GM23338 (cell line): ENCODE results near the gene TRDN. TPM values are rescaled to one million over a fixed set of nuclear protein-coding genes. Genes with fewer than 3 reads are reported as not detected.

Source experiments
- ATAC-seq: fragments of 200-7000 bp; cut with Tn5 transposase; 3 replicates; pipeline ENCODE4 v1.9.1; 2020
- DNase-seq: peaks from one replicate; pipeline ENCODE4 v3.0.0-alpha.2; 2015; ENCODE audit warnings: low spot score
- H2AFZ ChIP-seq: fragments of 200-600 bp; sonication (generic); 2 replicates; pipeline ENCODE4 v1.8.0; 2016; ENCODE audit warnings: antibody characterized with exemption, mild to moderate bottlenecking, moderate library complexity
- H3F3A ChIP-seq: fragments of 200-600 bp; sonication (generic); replicated peaks from 2 replicates; pipeline ENCODE4 v1.8.0; 2017; ENCODE audit warnings: antibody characterized with exemption, mixed run types, low read depth
- H3K27ac ChIP-seq: fragments of 200-600 bp; sonication (generic); 2 replicates; pipeline ENCODE4 v1.6.1; 2016; ENCODE audit warnings: low read depth
- H3K27me3 ChIP-seq: fragments of 200-600 bp; sonication (generic); 2 replicates; pipeline ENCODE4 v1.8.0; 2016; ENCODE audit warnings: mild to moderate bottlenecking, mixed run types, moderate library complexity; ENCODE audit not compliant: insufficient read depth
- H3K36me3 ChIP-seq: fragments of 200-600 bp; sonication (generic); 2 replicates; pipeline ENCODE4 v1.8.0; 2016; ENCODE audit warnings: mild to moderate bottlenecking; ENCODE audit not compliant: insufficient read depth
- H3K4me1 ChIP-seq: fragments of 200-600 bp; sonication (generic); 2 replicates; pipeline ENCODE4 v1.8.0; 2016; ENCODE audit warnings: mild to moderate bottlenecking, moderate library complexity; ENCODE audit not compliant: insufficient read depth
- H3K4me2 ChIP-seq: fragments of 200-600 bp; sonication (generic); 2 replicates; pipeline ENCODE4 v1.7.1; 2017; ENCODE audit warnings: mixed run types
- H3K4me3 ChIP-seq: fragments of 200-600 bp; sonication (generic); 2 replicates; pipeline ENCODE4 v1.6.1; 2016; ENCODE audit warnings: mixed run types
- H3K79me2 ChIP-seq: fragments of 200-600 bp; sonication (generic); replicated peaks from 2 replicates; pipeline ENCODE4 v1.8.0; 2017; ENCODE audit warnings: mild to moderate bottlenecking; ENCODE audit not compliant: insufficient read depth
- H3K9me2 ChIP-seq: fragments of 200-600 bp; sonication (generic); 2 replicates; pipeline ENCODE4 v1.8.0; 2017; ENCODE audit not compliant: insufficient read depth
- H4K20me1 ChIP-seq: fragments of 200-600 bp; sonication (generic); replicated peaks from 2 replicates; pipeline ENCODE4 v1.8.0; 2017; ENCODE audit warnings: mild to moderate bottlenecking; ENCODE audit not compliant: insufficient read depth
- H3K27ac Mint-ChIP-seq: 2 replicates; pipeline ENCODE4 v1.8.0; 2020; ENCODE audit warnings: inconsistent platforms, mild to moderate bottlenecking, moderate library complexity, mixed read lengths
- H3K27me3 Mint-ChIP-seq: 3 replicates; pipeline ENCODE4 v1.8.0; 2022; ENCODE audit warnings: low read depth, mild to moderate bottlenecking, moderate library complexity, mixed read lengths, inconsistent platforms; ENCODE audit not compliant: insufficient read depth, poor library complexity
- H3K36me3 Mint-ChIP-seq: 3 replicates; pipeline ENCODE4 v1.8.0; 2021; ENCODE audit warnings: low read depth, mild to moderate bottlenecking, inconsistent platforms, moderate library complexity, mixed read lengths
- H3K4me1 Mint-ChIP-seq: 3 replicates; pipeline ENCODE4 v1.8.0; 2020; ENCODE audit warnings: mild to moderate bottlenecking, inconsistent platforms, mixed read lengths
- H3K4me3 Mint-ChIP-seq: 3 replicates; pipeline ENCODE4 v1.8.0; 2021; ENCODE audit warnings: moderate library complexity, mild to moderate bottlenecking, inconsistent platforms, mixed read lengths
- H3K9me3 Mint-ChIP-seq: 3 replicates; pipeline ENCODE4 v1.8.0; 2020; ENCODE audit warnings: moderate library complexity, mild to moderate bottlenecking, inconsistent platforms, mixed read lengths
- CREB1 ChIP-seq: fragments of 250-450 bp; sonication (Bioruptor Pico); IDR thresholded peaks from 2 replicates; pipeline ENCODE4 v1.5.0; 2020; ENCODE audit warnings: low read depth, mild to moderate bottlenecking, moderate library complexity
- CTCF ChIP-seq, 2 experiments: fragments of 200-600 bp in 1 of 2; sonication (generic) in 1 of 2; conservative IDR thresholded peaks; 2 replicates each; pipeline versions ENCODE4 v1.5.1 to v1.6.1; 2016 to 2017; ENCODE audit warnings: antibody characterized with exemption in 2 of 2, low read depth in 2 of 2, mild to moderate bottlenecking in 2 of 2, moderate library complexity in 1 of 2
- EZH2phosphoT487 ChIP-seq: fragments of 200-600 bp; sonication (generic); IDR thresholded peaks from one replicate; pipeline ENCODE4 v1.8.1; 2018; ENCODE audit warnings: antibody characterized with exemption; ENCODE audit not compliant: unreplicated experiment
- JUNB ChIP-seq: IDR thresholded peaks from one replicate; pipeline ENCODE4 v1.6.1; 2016; ENCODE audit warnings: antibody characterized with exemption; ENCODE audit not compliant: unreplicated experiment
- NANOG ChIP-seq: IDR thresholded peaks from 2 replicates; pipeline ENCODE4 v1.6.1; 2016; ENCODE audit warnings: antibody characterized with exemption, borderline replicate concordance
- REST ChIP-seq: IDR thresholded peaks from one replicate; pipeline ENCODE4 v1.6.1; 2018; ENCODE audit warnings: antibody characterized with exemption; ENCODE audit not compliant: unreplicated experiment
- STAT1 ChIP-seq: IDR thresholded peaks from one replicate; pipeline ENCODE4 v1.6.1; 2016; ENCODE audit warnings: antibody characterized with exemption; ENCODE audit not compliant: unreplicated experiment
- ZNF114 ChIP-seq: fragments of 250-450 bp; sonication (Bioruptor Pico); IDR thresholded peaks from 2 replicates; pipeline ENCODE4 v1.5.0; 2020; ENCODE audit warnings: mild to moderate bottlenecking, moderate library complexity
- ZNF331 ChIP-seq: fragments of 250-450 bp; sonication (Bioruptor Pico); IDR thresholded peaks from 2 replicates; pipeline ENCODE4 v1.5.0; 2020; ENCODE audit warnings: low read depth, mild to moderate bottlenecking, moderate library complexity
- ZNF462 ChIP-seq: fragments of 250-450 bp; sonication (Bioruptor Pico); IDR thresholded peaks from 2 replicates; pipeline ENCODE4 v1.5.0; 2020; ENCODE audit warnings: mild to moderate bottlenecking, moderate library complexity
- polyA plus RNA-seq: library from polyadenylated mRNA; unstranded; fragments of >200 nt; fragmentation: Nextera tagmentation; extraction: Ambion mirVana; gene quantifications from 2 replicates; pipeline ENCODE4 v1.2.1, GENCODE V29; 2016
- total RNA-seq: library from RNA; depleted of rRNA; stranded (reverse); fragments of >200 nt; shearing (Covaris generic); gene quantifications from 2 replicates; pipeline ENCODE4 v1.2.3, GENCODE V29; 2014

Gene TRDN
- total and polyA plus RNA-seq, 2 experiments from 2014 or later: 35.5 to 137 TPM

- Histone ChIP-seq H3K36me3 (no peaks in the 10 kb centered on the region), H3F3A (no peaks in the 10 kb centered on the region), H3K27me3 (no peaks in the 10 kb centered on the region), H3K79me2 (no peaks in the 10 kb centered on the region), H3K4me3 (no peak overlapping the region), H2AFZ (no peak overlapping the region), H3K9me2 (no peaks in the 10 kb centered on the region), H4K20me1 (no peaks in the 10 kb centered on the region), H3K4me2 (no peak overlapping the region), H3K27ac (no peak overlapping the region), H3K4me1 (no peaks in the 10 kb centered on the region)
- H3K4me3 Mint-ChIP-seq: no peak overlapping the region
- H3K9me3 Mint-ChIP-seq: no peaks in the 10 kb centered on the region
- H3K36me3 Mint-ChIP-seq: peaks cover 6% of the 10 kb centered on the region; the same call in 2 of the 3 replicates
- no peak for ATAC-seq
- H3K27ac Mint-ChIP-seq: no peak overlapping the region
- no peak for DNase-seq
- TF ChIP-seq JUNB: no peak
- TF ChIP-seq EZH2phosphoT487: no peak
- TF ChIP-seq STAT1: no peak
- H3K4me1 Mint-ChIP-seq: no peaks in the 10 kb centered on the region
- no peaks in the 10 kb centered on the region for H3K27me3 Mint-ChIP-seq
Observed at GRCh38 chr6:123550052-123550617, 86.6 kb downstream of the TRDN start.

GRCh38 chr6:123549476-123549875 is 87.3 kb downstream of the TRDN start:
- Mint-ChIP-seq H3K27me3 (no peaks in the 10 kb centered on the region), H3K9me3 (no peaks in the 10 kb centered on the region), H3K4me1 (no peaks in the 10 kb centered on the region), H3K36me3 (peaks cover 6% of the 10 kb centered on the region; the same call in 2 of the 3 replicates), H3K27ac (no peak overlapping the region), H3K4me3 (no peak overlapping the region)
- no peak overlapping the region for H2AFZ ChIP-seq
- DNase-seq (no peak), ATAC-seq (no peak)
- no peaks in the 10 kb centered on the region for H3K79me2 ChIP-seq
- H3K4me2 ChIP-seq: no peak overlapping the region
- H3K27me3 ChIP-seq: no peaks in the 10 kb centered on the region
- no peak overlapping the region for H3K4me3 ChIP-seq
- H3K27ac ChIP-seq: no peak overlapping the region
- no peaks in the 10 kb centered on the region for H3K4me1 ChIP-seq
- no peaks in the 10 kb centered on the region for H3F3A ChIP-seq
- H4K20me1 ChIP-seq: no peaks in the 10 kb centered on the region
- no peaks in the 10 kb centered on the region for H3K9me2 ChIP-seq
- no peaks in the 10 kb centered on the region for H3K36me3 ChIP-seq
- TF ChIP-seq ZNF331 (CRISPR knock-in tag) (no peak), CTCF (conservative IDR thresholded peaks at IDR 0.05; ENCODE audit: low read depth in 2 of 2) (no peak), CREB1 (CRISPR knock-in tag) (no peak), NANOG (no peak), JUNB (no peak), REST (no peak), ZNF114 (CRISPR knock-in tag) (no peak), ZNF462 (CRISPR knock-in tag) (no peak), STAT1 (no peak)
